Cerebellar nuclear complex (tissue), 1 donor: Measurements from ENCODE around the gene EEIG2.
A peak's percentile ranks its signal among the peaks of the same experiment; 100 is the strongest.
"Not testable (repeated sequence)": the region's sequence is repeated elsewhere in the genome, so short reads cannot be mapped to it uniquely, and the experiment has no call there.

Experiments
- DNase-seq, 2 experiments: peaks; one replicate each; lab custom pipeline; 2025; lab: John Stamatoyannopoulos, UW

EEIG2 gene

DNA sequence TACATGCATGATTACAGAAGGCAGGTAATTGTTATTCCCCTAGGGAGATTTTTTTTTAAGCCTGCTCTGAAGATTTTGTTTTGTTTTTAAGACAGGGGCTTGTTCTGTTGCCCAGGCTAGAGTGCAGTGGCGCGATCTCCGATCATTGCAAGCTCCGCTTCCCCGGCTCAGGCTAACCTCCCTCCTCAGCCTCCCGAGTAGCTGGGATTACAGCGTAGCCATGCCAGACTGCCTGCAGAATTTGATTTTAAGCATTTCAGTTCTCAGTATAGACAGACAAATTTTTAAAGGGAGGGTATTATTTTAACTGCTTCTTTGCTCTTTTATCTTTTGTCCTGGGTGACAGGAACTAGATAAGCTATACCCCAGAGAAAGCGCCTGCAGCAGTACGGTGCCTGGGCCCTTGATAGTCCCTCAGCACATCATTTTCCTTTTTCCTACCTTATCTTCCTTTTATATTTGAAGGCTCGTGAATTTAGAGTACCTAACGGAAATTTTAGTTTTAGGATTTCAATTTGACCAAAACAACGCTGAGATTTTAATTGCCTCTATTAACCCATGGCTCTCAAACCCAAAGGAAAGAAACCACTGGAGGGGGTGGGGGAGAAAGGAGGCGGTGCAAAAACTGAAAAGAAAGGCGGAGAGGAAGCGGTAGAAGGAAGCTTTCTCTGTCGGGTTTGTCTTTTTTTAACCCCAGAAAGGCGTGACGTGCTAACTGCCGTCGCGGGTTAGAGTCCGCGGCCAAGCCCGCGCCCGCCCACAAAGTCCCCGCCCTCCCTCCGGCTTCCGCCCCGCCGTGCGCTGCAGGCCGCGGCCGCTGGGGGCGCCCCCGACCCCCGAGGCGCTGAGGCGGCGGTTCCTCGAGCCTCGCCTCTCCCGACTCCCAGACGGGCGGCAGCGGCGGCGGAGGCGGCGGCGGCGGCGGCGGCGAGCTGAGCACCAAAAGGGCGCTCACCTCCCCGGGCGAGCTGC, at the start of gene EEIG2:
Gene EEIG2 (plus strand): TSS at position 886 of the 972 bp plus-strand sequence. CDS start 329 bp downstream, outside the sequence.
- DNase-seq, result peak in 1 of 2 experiments; percentile 37

DNA sequence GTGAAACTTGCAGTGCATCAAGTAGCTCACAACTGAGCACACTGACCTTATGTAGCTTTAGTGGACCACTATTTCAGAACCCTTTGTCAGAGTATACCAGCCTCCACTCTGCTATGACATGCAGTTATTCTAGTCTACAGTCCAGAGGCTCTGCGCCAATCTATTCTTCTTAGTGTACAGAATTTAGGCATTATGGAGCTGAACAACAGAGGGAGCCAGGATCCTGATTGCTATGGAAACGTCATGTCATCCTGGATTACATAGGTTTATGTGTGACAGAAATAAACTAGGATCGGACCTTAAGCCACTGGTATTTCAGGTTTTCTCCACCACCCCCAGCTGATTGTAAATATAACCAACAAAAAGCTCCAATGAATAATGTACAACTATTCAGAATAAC, 48.1 kb upstream of the EEIG2 start:
- DNase-seq, result no peak

DNA sequence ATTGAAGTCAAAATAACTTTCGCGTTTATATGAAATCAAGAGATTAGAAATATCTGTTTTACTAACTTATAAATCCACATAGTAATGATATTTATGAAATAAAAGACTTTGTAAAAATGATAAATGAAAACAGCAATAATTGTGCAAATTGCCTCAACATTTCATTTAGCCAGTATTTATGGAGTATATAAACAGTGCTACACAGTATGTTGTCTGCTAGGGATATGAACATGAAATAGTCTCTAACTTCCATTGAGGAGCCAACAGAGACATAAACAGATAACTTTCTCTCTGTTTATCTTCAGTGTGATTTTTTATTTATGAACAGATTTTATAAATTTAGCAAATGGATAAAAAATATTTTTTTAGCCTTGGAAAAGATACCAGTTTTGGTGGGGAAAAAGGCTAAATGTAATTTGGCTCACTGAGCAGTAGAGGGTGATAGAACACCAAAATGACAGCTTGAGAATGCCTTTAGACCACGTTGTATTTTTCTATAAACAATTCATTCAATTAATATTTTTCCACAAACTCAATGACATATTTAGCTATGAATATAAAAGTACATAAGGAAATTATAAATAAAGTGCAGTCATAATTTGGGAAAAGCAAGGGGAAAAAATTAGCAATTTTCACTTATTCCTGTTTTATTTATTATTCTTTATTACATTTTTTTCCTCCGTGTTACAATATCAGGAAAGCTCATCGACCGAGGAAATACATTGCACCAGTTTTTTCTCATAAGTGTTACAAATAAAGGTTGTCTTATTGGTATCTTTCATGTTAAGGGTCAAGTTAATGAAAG, 47.5 kb upstream of the EEIG2 start:
- peak in 1 of 2 experiments; percentile 12 for DNase-seq

DNA sequence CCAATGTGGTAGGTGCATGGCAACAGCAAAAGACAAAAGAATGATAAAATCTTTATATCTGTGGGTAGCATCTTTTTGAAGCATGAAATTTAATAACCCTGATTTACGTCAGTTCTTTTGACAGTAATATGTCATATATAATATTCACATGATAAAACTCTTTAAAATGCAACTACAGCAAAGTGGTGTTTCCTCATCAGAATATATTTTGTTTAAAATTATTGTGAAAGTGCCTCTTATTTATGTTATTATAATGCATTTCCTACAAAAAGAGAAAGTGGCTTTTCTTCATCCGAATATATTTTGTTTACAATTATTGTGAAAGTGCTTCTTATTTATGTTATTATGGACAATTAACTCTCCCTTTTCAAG, 46.9 kb upstream of the EEIG2 start:
- no peak for DNase-seq

DNA sequence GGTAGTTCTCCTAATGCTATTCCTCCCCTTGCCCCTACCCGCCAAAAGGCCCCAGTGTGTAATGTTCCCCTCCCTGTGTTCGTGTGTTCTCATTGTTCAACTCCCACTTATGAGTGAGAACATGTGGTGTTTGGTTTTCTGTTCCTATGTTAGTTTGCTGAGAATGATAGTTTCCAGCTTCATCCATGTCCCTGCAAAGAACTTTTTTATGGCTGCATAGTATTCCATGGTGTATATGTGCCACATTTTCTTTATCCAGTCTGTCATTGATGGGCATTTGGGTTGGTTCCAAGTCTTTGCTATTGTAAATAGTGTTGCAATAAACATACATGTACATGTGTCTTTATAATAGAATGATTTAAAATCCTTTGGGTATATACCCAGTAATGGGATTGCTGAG, 46.0 kb upstream of the EEIG2 start:
- not testable (repeated sequence) for DNase-seq

DNA sequence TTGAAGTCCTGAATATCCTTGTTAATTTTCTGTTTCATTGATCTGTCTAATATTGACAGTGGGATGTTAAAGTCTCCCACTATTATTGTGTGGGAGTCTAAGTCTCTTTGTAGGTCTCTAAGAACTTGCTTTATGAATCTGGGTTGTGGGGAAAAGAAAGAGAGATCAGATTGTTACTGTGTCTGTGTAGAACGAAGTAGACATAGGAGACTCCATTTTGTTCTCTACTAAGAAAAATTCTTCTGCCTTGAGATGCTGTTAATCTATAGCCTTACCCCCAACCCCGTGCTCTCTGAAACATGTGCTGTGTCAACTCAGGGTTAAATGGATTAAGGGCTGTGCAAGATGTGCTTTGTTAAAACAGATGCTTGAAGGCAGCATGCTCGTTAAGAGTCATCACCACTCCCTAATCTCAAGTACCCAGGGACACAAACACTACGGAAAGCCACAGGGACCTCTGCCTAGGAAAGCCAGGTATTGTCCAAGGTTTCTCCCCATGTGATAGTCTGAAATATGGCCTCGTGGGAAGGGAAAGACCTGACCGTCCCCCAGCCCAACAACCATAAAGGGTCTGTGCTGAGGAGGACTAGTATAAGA, 42.5 kb upstream of the EEIG2 start:
- not testable (repeated sequence) for DNase-seq

DNA sequence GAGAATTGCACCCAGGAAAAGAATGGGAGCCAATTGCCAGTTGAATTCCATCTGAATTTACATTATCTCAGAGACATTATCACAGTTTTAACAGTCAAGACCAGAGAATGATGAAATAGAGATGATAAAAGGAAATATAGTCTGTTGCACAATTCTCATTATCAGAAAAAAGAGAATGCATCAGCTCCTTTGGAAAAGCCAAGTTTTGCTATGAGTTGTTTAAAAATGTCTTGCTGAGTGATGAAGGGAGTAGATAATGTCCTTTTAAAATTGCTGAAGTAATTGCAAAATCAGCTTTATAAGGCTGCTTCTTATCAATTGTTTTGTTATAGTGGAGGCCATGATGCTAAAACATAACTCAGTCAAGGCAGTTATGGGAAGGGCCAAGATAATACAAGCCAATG, 37.9 kb upstream of the EEIG2 start:
- no peak for DNase-seq

DNA sequence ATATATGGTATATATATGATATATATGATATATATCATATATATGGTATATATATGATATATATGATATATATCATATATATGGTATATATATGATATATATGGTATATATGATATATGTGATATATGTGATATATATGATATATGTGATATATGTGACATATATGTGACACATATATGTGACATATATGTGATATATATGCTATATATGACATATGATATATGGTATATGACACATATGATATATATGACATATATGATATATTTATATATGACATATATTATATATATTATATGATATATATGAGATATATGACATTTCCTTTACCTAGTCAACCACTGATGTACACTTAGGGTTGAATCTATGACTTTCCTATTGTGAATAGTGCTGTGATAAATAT, 36.1 kb upstream of the EEIG2 start:
- no peak for DNase-seq

DNA sequence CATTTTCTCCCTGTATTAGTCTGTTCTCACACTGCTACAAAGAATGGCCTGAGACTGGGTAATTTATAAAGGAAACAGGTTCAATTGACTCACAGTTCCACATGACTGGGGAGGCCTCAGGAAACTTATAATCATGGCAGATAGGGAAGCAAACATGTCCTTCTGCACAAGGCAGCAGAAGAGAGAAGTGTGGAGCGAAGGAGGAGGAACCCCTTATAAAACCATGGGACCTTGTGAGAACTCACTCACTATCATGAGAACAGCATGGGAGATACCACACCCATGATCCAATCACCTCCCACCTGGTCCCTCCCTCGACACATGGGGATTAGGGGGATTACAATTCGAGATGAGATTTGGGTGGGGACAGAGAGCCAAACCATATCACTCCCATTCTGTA, 35.2 kb upstream of the EEIG2 start:
- no peak for DNase-seq

DNA sequence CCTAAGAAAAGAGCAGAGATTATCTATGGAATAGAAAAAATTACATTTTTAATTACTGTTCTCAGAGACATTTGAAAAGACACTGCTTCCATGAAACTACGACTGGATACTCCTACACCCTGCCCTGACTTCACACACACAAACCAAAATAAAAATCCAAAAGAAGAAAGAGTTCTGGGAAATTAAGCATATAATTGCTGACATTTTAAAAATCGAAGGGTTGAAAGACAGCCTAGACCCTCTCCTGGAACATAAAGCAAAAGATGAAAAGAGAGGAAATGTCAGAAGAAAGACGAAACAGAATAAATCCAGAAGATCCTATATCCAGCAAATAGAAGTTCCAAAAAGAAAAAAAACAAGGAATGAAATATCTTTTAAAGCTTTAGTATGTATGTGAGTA, 32.8 kb upstream of the EEIG2 start:
- DNase-seq, result no peak

DNA sequence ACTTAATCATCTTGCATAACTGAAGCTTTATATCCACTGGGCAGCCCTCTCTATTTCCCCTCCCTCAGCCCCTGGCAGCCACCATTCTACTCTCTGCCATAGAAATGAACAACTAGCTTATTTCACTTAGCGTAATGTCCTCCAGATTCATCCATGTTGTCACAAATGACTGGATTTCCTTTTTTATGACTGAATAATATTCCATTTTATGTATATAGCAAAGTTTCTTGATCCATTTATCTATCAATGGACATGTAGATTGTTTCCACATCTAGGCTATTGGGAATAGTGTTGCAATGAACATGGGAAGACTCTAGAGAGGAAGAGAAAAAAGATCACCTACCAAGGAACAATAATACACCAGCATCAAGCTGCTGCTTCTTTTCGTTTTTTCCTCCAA, 32.1 kb upstream of the EEIG2 start:
- DNase-seq, result no peak

DNA sequence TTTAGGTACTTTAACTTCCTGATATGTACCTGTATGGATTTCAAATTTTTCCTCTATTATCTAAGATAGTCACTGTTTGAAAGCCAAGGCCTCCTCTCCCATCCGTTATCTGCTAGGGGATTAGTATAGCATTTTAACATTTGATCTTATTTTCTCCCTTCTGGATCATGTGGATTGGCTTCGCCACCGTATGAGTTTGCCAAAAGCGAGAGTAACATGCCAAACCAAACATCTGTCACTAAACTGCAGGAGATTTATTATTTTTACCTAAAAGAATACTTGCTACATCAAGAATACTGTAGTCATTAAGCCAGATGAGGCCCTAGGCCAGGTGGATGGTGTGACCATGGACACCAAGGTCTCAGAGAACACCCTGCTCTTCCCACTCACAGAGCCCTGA, 28.5 kb upstream of the EEIG2 start:
- DNase-seq, result no peak

DNA sequence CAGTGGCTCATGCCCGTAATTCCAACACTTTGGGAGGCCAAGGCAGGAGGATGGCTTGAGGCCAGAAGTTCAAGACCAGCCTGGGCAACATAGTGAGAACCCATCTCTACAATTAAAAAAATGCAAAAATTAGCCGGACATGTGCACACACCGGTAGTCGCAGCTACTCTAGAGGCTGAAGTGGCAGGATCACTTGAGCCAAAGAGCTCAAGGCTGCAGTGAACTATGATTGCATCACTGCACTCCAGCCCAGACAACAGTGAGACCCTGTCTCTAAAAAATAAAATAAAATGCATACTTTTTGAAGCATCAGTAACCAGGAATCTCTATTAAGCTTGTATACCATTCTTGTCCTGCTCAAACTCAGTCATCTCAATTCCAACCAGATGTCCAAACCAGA, 27.2 kb upstream of the EEIG2 start:
- no peak for DNase-seq

DNA sequence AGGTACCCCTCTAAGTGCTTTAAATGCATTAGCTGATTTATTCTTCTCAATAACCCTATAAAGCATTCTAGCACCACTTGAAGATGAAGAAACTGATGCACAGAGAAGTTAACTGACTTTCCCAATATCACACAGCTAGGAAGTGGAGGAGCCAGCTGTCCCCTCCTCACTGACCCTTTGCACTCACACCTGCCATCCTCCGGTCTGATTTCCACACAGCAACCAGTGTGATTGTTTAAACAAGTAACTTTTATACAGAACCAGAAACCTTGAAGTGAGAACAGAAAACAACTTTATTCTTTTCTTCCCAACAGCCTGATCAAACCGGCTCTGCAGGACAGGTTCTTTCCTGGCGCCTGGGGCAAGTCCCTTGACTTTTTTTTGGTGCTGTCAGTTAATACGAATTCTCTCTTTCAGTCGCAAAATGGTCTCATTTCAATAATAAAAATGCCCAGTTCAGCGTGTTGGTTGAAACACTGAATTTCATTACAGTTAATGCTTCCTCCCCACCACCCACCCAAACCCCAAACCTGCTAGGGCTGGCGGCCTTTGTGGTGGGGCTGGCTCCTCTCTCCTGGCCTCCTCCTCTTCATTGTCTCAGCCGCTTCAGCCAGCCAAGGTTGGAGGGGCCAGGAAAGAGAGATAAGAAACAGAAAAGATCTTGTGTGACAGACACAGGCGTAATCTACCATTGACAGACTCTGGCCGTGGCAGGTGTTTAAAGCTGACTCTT, 26.4 kb upstream of the EEIG2 start:
- DNase-seq, result no peak

DNA sequence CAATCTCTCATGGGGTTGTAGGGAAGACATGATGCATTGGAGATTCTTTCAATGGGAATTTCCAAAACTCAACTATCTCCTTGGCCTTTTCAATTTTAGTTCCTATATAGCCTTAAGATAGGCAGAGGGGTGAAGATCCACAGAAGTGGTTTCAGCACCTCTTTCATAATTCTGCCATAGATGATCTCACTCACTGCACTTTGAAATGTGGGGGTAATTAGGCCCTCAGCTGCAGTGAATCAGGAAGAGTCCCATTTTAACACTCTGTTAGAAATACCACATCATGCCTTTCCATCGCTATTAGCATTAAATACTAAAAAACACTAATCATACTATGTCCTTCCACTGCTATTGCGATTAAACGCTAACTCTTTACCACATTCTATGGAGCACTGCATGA, 25.1 kb upstream of the EEIG2 start:
- DNase-seq, result no peak

DNA sequence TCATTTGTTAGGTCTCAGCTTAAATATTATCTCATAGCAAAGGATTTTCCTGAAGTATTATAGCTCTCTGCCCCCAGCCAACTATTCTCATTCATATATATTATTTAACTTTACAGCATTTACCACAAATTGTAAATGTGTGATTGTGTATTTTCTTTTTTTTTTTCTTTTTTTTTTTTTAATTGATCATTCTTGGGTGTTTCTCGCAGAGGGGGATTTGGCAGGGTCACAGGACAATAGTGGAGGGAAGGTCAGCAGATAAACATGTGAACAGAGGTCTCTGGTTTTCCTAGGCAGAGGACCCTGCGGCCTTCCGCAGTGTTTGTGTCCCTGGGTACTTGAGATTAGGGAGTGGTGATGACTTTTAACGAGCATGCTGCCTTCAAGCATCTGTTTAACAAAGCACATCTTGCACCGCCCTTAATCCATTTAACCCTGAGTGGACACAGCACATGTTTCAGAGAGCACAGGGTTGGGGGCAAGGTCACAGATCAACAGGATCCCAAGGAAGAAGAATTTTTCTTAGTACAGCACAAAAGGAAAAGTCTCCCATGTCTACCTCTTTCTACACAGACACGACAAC, 24.5 kb upstream of the EEIG2 start:
- DNase-seq, result not testable (repeated sequence)

DNA sequence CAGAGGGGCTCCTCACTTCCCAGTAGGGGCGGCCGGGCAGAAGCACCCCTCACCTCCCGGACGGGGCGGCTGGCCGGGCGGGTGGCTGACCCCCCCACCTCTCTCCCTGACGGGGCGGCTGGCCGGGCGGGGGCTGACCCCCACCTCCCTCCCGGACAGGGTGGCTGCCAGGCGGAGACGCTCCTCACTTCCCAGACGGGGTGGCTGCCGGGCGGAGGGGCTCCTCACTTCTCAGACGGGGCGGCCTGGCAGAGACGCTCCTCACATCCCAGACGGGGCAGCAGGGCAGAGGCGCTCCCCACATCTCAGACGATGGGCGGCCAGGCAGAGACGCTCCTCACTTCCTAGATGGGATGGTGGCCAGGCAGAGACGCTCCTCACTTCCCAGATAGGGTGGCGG, 23.9 kb upstream of the EEIG2 start:
- DNase-seq, result not testable (repeated sequence)

DNA sequence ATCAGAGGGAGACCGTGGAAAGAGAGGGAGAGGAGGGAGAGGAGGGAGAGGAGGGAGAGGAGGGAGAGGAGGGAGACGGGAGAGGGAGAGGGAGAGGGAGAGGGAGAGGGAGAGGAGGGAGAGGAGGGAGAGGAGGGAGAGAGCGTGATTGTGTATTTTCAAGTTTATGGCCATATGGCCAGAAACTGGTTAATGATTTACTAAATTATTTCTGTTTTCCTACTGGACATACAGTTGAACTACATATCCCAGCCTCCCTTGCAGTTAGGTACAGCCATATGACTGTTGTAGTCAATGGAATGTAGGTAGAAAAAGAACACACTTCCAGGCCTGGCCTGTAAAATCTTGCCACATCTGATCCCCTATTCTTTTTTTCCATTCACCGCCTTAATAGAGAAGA, 23.1 kb upstream of the EEIG2 start:
- not testable (repeated sequence) for DNase-seq

DNA sequence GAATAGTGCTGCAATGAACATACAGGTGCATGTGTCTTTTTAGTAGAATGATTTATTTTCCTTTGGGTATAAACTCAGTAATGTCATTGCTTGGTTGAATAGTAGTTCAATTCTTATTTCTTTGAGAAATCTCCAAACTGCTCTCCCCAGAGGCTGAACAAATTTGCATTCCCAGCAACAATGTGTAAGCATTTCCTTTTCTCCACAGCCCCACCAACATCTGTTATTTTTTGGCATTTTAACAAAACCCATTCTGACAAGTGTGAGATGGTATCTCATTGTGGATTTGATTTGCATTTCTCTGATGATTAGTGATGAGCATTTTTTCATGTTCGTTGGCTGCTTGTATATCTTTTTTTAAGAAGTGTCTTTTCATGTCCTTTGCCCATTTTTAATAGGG, 21.9 kb upstream of the EEIG2 start:
- no peak for DNase-seq

DNA sequence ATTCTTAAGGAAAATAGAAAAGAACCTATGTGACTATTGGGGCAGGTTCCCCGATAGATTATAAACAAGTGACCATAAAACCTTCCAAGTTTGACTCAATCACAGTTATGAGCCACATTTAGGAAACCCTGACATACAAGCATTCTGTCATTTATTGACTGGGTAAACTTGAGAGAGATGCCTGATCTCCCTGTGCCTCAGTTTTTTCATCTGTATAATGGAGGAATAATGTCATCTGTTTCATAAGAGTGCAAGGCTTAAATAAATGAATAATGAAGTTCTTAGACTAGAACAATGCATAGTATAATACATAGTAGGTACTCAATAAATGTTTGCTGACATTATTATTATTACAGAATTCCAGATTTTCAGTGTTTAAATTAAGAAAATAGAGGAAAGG, 18.9 kb upstream of the EEIG2 start:
- DNase-seq, result no peak

DNA sequence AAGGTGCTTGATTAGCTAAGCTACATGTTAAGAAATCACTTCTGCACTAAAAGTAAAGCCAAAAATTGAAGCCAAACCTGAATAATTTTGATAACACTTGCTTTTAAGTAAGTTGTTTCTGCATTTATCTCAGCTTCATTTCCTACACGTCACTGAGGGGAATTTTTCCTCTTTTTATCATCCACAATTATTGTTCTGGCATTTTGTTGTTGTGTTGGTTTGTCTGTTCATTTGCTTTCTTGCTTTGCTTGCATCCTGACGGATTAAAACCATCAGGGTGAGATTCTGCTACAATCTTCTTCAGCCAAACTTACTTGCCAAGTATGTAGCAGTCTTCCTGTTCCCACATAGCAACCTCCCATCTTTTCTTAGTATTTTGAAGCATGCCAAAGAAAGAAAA, 18.0 kb upstream of the EEIG2 start:
- no peak for DNase-seq

DNA sequence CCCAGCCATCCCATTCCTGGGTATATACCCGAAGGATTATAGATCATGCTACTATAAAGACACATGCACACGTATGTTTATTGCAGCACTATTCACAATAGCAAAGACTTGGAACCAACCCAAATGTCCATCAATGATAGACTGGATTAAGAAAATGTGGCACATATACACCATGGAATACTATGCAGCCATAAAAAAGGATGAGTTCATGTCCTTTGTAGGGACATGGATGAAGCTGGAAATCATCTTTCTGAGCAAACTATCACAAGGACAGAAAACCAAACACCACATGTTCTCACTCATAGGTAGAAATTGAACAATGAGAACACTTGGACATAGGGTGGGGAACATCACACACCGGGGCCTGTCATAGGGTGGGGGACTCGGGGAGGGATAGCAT, 12.4 kb upstream of the EEIG2 start:
- DNase-seq, result not testable (repeated sequence)
